ENCODE results near the gene ROR1.
A peak's percentile ranks its signal among the peaks of the same experiment; 100 is the strongest.

The ROR1 gene

GRCh38 chr1:63773815-63774616, at the start of gene ROR1:
Gene ROR1 (plus strand): TSS chr1:63774017.
- Histone ChIP-seq H3K4me1 (ENCODE audit: control insufficient read depth, insufficient read depth, low read length) (peaks cover 39% of the 10 kb centered on the region), H3K9ac (ENCODE audit: low read depth, low read length) (peak within 1 kb of the TSS; percentile 86), H3K4me3 (ENCODE audit: low read depth, low read length) (peak within 1 kb of the TSS; percentile 79), H3K9me3 (ENCODE audit: control insufficient read depth, insufficient read depth, low read length) (no peaks in the 10 kb centered on the region), H3K36me3 (ENCODE audit: control insufficient read depth, insufficient read depth, low read length) (no peaks in the 10 kb centered on the region), H3K27me3 (ENCODE audit: control insufficient read depth, insufficient read depth, low read length) (no peaks in the 10 kb centered on the region)

DNA sequence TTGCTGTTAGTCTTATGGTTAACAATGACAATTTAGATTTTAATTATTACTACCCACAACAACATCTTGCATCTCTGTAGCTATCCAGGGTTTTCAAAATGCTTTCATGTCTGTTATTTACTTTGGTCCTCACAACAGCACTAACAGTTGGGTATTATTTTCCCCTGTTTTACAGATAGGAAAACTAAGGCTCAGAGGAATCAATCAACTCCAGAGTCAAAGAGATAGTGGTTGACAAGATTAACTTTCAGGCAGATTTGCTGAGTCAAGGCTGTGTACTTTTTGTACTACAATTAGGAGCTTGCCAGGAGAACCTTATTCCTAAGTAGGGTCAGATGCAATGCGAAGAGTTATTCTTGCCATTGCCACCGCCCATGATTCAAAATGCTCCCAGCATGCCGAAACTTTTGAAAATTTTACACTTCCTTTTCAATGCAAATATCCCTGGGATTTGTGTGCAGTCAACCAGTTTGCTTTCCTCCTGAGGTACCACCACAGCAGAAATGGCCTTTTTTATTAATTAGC, 49.4 kb upstream of the ROR1 start:
- no peaks in the 10 kb centered on the region for H3K27me3 ChIP-seq (ENCODE audit: control insufficient read depth, insufficient read depth, low read length)
- no peaks in the 10 kb centered on the region for H3K9me3 ChIP-seq (ENCODE audit: control insufficient read depth, insufficient read depth, low read length)
- peaks cover 3% of the 10 kb centered on the region for H3K4me1 ChIP-seq (ENCODE audit: control insufficient read depth, insufficient read depth, low read length)
- H3K36me3 ChIP-seq (ENCODE audit: control insufficient read depth, insufficient read depth, low read length): no peaks in the 10 kb centered on the region
- no peak overlapping the region for H3K4me3 ChIP-seq (ENCODE audit: low read depth, low read length)
- H3K9ac ChIP-seq (ENCODE audit: low read depth, low read length): no peak overlapping the region

GRCh38 chr1:63728611-63729226, 45.1 kb upstream of the ROR1 start:
- H3K9me3 ChIP-seq (ENCODE audit: control insufficient read depth, insufficient read depth, low read length): no peaks in the 10 kb centered on the region
- no peak overlapping the region for H3K9ac ChIP-seq (ENCODE audit: low read depth, low read length)
- H3K4me1 ChIP-seq (ENCODE audit: control insufficient read depth, insufficient read depth, low read length): peaks cover 3% of the 10 kb centered on the region
- no peak overlapping the region for H3K4me3 ChIP-seq (ENCODE audit: low read depth, low read length)
- no peaks in the 10 kb centered on the region for H3K36me3 ChIP-seq (ENCODE audit: control insufficient read depth, insufficient read depth, low read length)
- no peaks in the 10 kb centered on the region for H3K27me3 ChIP-seq (ENCODE audit: control insufficient read depth, insufficient read depth, low read length)

DNA sequence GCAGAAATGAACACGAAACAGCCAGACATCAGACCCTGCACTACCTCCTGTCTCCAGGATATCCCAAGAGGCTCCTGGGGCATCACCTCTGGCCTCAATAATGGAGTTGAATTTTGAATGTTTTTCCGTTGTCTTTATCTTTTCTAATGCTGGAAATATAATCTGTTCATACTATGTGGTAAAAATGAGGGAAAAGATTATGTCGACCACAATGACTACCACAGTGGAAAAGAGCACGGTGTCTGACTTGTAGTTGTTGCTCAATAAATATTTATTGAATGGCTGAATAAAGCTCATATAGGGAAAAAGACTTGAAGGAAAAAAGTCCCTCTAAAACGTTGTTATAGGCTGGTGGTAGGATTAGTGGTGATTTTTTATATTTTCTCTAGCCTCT, 44.6 kb upstream of the ROR1 start:
- H3K4me3 ChIP-seq (ENCODE audit: low read depth, low read length): no peak overlapping the region
- no peaks in the 10 kb centered on the region for H3K27me3 ChIP-seq (ENCODE audit: control insufficient read depth, insufficient read depth, low read length)
- no peaks in the 10 kb centered on the region for H3K9me3 ChIP-seq (ENCODE audit: control insufficient read depth, insufficient read depth, low read length)
- H3K4me1 ChIP-seq (ENCODE audit: control insufficient read depth, insufficient read depth, low read length): peaks cover 3% of the 10 kb centered on the region
- H3K9ac ChIP-seq (ENCODE audit: low read depth, low read length): no peak overlapping the region
- H3K36me3 ChIP-seq (ENCODE audit: control insufficient read depth, insufficient read depth, low read length): no peaks in the 10 kb centered on the region

DNA sequence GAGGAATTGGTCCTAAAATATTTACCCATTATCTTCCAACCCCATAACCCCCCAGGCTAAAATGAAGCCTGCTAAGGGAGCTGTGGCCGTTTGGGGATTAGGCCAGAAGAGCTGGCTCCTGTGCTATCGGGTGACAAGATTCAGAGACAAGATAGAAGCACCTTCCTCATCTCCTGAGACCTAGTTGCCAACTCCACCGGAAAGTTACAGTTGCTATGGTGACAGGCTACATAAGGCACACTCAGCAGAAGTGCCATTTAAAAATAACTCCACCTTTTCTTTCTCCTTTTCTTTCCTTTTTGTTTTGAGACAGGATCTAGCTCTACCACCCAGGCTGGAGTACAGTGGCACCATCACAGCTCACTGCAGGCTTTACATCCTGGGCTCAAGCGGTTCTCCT, 43.6 kb upstream of the ROR1 start:
- Histone ChIP-seq H3K4me3 (ENCODE audit: low read depth, low read length) (no peak overlapping the region), H3K36me3 (ENCODE audit: control insufficient read depth, insufficient read depth, low read length) (no peaks in the 10 kb centered on the region)

GRCh38 chr1:63731117-63732043, 42.4 kb upstream of the ROR1 start:
- Histone ChIP-seq H3K9me3 (ENCODE audit: control insufficient read depth, insufficient read depth, low read length) (no peaks in the 10 kb centered on the region), H3K27me3 (ENCODE audit: control insufficient read depth, insufficient read depth, low read length) (no peaks in the 10 kb centered on the region), H3K9ac (ENCODE audit: low read depth, low read length) (no peak overlapping the region), H3K4me1 (ENCODE audit: control insufficient read depth, insufficient read depth, low read length) (peaks cover 3% of the 10 kb centered on the region), H3K4me3 (ENCODE audit: low read depth, low read length) (no peak overlapping the region), H3K36me3 (ENCODE audit: control insufficient read depth, insufficient read depth, low read length) (no peaks in the 10 kb centered on the region)

More for the DNA sequence above, 43.6 kb upstream of the ROR1 start:
- H3K27me3 ChIP-seq (ENCODE audit: control insufficient read depth, insufficient read depth, low read length): no peaks in the 10 kb centered on the region
- H3K9me3 ChIP-seq (ENCODE audit: control insufficient read depth, insufficient read depth, low read length): no peaks in the 10 kb centered on the region
- no peak overlapping the region for H3K9ac ChIP-seq (ENCODE audit: low read depth, low read length)
- peaks cover 3% of the 10 kb centered on the region for H3K4me1 ChIP-seq (ENCODE audit: control insufficient read depth, insufficient read depth, low read length)

DNA sequence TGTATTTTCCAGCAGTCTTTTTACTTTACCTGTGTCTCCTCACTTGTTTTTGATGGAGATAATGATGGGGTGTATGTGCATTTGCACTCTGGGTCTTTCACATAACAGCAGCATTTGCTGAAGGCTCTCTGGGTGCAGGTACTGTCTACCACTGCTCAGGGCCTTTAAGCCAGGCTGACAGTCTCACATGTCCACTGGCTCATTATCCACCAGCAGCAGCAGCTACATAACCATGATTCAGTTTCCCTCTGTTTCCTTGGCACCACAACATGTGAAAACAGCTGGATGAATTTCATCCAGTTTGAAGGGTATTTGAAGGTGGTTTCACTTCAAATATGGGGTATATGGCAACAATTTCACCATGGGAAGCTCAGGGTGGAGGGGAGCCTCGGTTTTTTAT, 41.2 kb upstream of the ROR1 start:
- no peaks in the 10 kb centered on the region for H3K36me3 ChIP-seq (ENCODE audit: control insufficient read depth, insufficient read depth, low read length)
- H3K4me3 ChIP-seq (ENCODE audit: low read depth, low read length): no peak overlapping the region
- peaks cover 3% of the 10 kb centered on the region for H3K4me1 ChIP-seq (ENCODE audit: control insufficient read depth, insufficient read depth, low read length)
- no peaks in the 10 kb centered on the region for H3K27me3 ChIP-seq (ENCODE audit: control insufficient read depth, insufficient read depth, low read length)
- no peak overlapping the region for H3K9ac ChIP-seq (ENCODE audit: low read depth, low read length)
- no peaks in the 10 kb centered on the region for H3K9me3 ChIP-seq (ENCODE audit: control insufficient read depth, insufficient read depth, low read length)

- Histone ChIP-seq H3K9me3 (ENCODE audit: control insufficient read depth, insufficient read depth, low read length) (no peaks in the 10 kb centered on the region), H3K4me1 (ENCODE audit: control insufficient read depth, insufficient read depth, low read length) (no peaks in the 10 kb centered on the region), H3K9ac (ENCODE audit: low read depth, low read length) (no peak overlapping the region), H3K36me3 (ENCODE audit: control insufficient read depth, insufficient read depth, low read length) (no peaks in the 10 kb centered on the region), H3K4me3 (ENCODE audit: low read depth, low read length) (no peak overlapping the region), H3K27me3 (ENCODE audit: control insufficient read depth, insufficient read depth, low read length) (no peaks in the 10 kb centered on the region)
Observed at GRCh38 chr1:63738772-63739171, 35.0 kb upstream of the ROR1 start.

GRCh38 chr1:63739452-63739851, 34.4 kb upstream of the ROR1 start:
- Histone ChIP-seq H3K4me3 (ENCODE audit: low read depth, low read length) (no peak overlapping the region), H3K9ac (ENCODE audit: low read depth, low read length) (no peak overlapping the region), H3K36me3 (ENCODE audit: control insufficient read depth, insufficient read depth, low read length) (no peaks in the 10 kb centered on the region), H3K27me3 (ENCODE audit: control insufficient read depth, insufficient read depth, low read length) (no peaks in the 10 kb centered on the region), H3K9me3 (ENCODE audit: control insufficient read depth, insufficient read depth, low read length) (no peaks in the 10 kb centered on the region), H3K4me1 (ENCODE audit: control insufficient read depth, insufficient read depth, low read length) (no peaks in the 10 kb centered on the region)

DNA sequence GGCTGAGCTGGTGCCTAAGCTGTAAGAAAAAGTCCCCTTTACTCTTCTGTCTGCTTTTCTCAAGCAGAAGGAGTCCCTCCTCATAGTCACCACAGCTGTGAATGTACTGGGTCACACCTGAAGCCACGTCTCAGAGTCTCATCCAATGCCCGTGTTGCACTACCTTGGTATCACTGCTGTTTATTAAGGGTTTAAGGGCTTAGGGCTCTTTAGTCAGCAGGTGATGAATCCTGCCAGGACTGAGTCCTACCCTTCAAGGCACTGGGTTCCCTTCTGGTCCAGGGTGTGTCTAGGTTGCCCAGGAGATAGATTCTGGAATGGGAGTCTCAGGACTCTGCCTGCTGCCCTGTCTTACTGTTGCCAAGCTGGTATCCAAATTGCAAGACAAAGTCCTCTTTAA, 33.4 kb upstream of the ROR1 start:
- no peaks in the 10 kb centered on the region for H3K9me3 ChIP-seq (ENCODE audit: control insufficient read depth, insufficient read depth, low read length)
- no peaks in the 10 kb centered on the region for H3K36me3 ChIP-seq (ENCODE audit: control insufficient read depth, insufficient read depth, low read length)
- no peaks in the 10 kb centered on the region for H3K27me3 ChIP-seq (ENCODE audit: control insufficient read depth, insufficient read depth, low read length)
- H3K4me1 ChIP-seq (ENCODE audit: control insufficient read depth, insufficient read depth, low read length): no peaks in the 10 kb centered on the region
- H3K4me3 ChIP-seq (ENCODE audit: low read depth, low read length): no peak overlapping the region
- H3K9ac ChIP-seq (ENCODE audit: low read depth, low read length): no peak overlapping the region

DNA sequence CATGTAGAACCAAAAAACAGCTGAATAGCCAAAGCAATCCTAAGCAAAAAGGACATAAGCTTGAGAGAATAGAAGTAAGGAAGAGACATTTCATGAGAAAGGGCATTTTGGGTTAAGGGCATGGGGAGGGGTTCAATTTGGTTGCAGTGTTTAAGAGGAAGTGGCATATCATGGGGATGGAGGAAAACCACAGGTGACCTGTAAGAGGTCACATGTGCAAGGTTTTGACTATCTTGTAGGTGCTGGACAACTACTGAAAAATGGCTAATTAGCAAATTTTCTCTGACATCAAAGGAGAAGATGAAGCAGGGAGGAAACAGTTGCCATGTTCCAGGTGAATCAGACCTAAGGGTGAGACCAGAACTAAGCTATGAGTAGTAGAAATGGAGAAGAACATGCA, 31.3 kb upstream of the ROR1 start:
- H3K4me1 ChIP-seq (ENCODE audit: control insufficient read depth, insufficient read depth, low read length): peaks cover 2% of the 10 kb centered on the region
- H3K36me3 ChIP-seq (ENCODE audit: control insufficient read depth, insufficient read depth, low read length): no peaks in the 10 kb centered on the region
- H3K4me3 ChIP-seq (ENCODE audit: low read depth, low read length): no peak overlapping the region
- no peaks in the 10 kb centered on the region for H3K9me3 ChIP-seq (ENCODE audit: control insufficient read depth, insufficient read depth, low read length)
- no peak overlapping the region for H3K9ac ChIP-seq (ENCODE audit: low read depth, low read length)
- peaks cover 4% of the 10 kb centered on the region for H3K27me3 ChIP-seq (ENCODE audit: control insufficient read depth, insufficient read depth, low read length)
